Sigmoid colon (tissue), 7 donors: ENCODE results near the gene ABCF2. TPM values are rescaled to one million over a fixed set of nuclear protein-coding genes. Genes with fewer than 3 reads are reported as not detected.

Source experiments
- DNase-seq: peaks from one replicate; pipeline ENCODE4 v3.0.0-alpha.2; 2019
- H3K27ac ChIP-seq, 4 donors: fragments of 200-600 bp; sonication (generic); one replicate each; pipeline ENCODE4 v1.5.1; 2016 to 2019; ENCODE audit warnings: mild to moderate bottlenecking in 1 of 4
- H3K27me3 ChIP-seq, 3 donors: fragments of 200-600 bp; sonication (generic); one replicate each; pipeline ENCODE4 v1.5.1; 2019; ENCODE audit warnings: mild to moderate bottlenecking in 1 of 3
- H3K36me3 ChIP-seq, 4 donors: fragments of 200-600 bp; sonication (generic); one replicate each; pipeline ENCODE4 v1.5.1; 2016 to 2019
- H3K4me1 ChIP-seq, 4 donors: fragments of 200-600 bp; sonication (generic); one replicate each; pipeline ENCODE4 v1.5.1; 2017 to 2019
- H3K4me3 ChIP-seq, 4 donors: fragments of 200-600 bp; sonication (generic); one replicate each; pipeline ENCODE4 v1.5.1; 2017 to 2019; ENCODE audit warnings: mild to moderate bottlenecking in 2 of 4, moderate library complexity in 1 of 4
- H3K9me3 ChIP-seq, 4 donors: fragments of 200-600 bp in 3 of 4; sonication (generic) in 3 of 4; one replicate each; pipeline versions ENCODE4 v1.5.1 to v1.6.1; 2013 to 2019
- CTCF ChIP-seq, 4 experiments: fragments of 450-650 bp in 3 of 4; fragments of 200-600 bp in 1 of 4; IDR thresholded peaks; one replicate each; pipeline ENCODE4 v1.5.1; 2016 to 2019; ENCODE audit warnings: antibody characterized with exemption in 4 of 4, mild to moderate bottlenecking in 3 of 4, moderate library complexity in 2 of 4
- EP300 ChIP-seq, 4 donors: sonication (generic); formaldehyde crosslinking; IDR thresholded peaks; one replicate each; pipeline ENCODE4 v1.6.1; 2017; ENCODE audit warnings: antibody characterized with exemption in 4 of 4
- POLR2A ChIP-seq, 2 donors: fragments of 450-650 bp; IDR thresholded peaks; one replicate each; pipeline ENCODE4 v1.6.1; 2016; ENCODE audit warnings: antibody characterized with exemption in 2 of 2, mild to moderate bottlenecking in 2 of 2, moderate library complexity in 2 of 2
- POLR2AphosphoS5 ChIP-seq, 4 donors: sonication (generic); formaldehyde crosslinking; IDR thresholded peaks; one replicate each; pipeline ENCODE4 v1.6.1; 2017; ENCODE audit warnings: antibody characterized with exemption in 4 of 4
- WGBS, 2 donors: extraction: QIAGEN DNeasy Blood & Tissue Kit; methylation state at CpG; one replicate each; pipeline ENCODE4 v1.1.7; 2013; 5-methylcytosine and 5-hydroxymethylcytosine counted together
- intact Hi-C: fragments of 100-400 bp; cut with DNase I; formaldehyde crosslinking; loops from one replicate; pipeline ENCODE4 v1.15.1; 2023
- polyA plus RNA-seq, 3 donors: library from polyadenylated mRNA; stranded (reverse); fragments of 200-250 nt; gene quantifications; one replicate each; pipeline ENCODE4 v1.2.3, GENCODE V29; 2013
- total RNA-seq, 4 donors: library from RNA; depleted of rRNA; stranded (reverse); fragments of >200 nt; gene quantifications; one replicate each; pipeline ENCODE4 v1.1.0, GENCODE V29; 2016
- donor health status: healthy with polysubstance abuse.
- donor health status: Bipolar disorder and iron deficiency.
- donor health status: healthy.

ABCF2 gene
- total and polyA plus RNA-seq, 7 donors, result 18.3 to 34.6 (median 28.2) TPM

DNA sequence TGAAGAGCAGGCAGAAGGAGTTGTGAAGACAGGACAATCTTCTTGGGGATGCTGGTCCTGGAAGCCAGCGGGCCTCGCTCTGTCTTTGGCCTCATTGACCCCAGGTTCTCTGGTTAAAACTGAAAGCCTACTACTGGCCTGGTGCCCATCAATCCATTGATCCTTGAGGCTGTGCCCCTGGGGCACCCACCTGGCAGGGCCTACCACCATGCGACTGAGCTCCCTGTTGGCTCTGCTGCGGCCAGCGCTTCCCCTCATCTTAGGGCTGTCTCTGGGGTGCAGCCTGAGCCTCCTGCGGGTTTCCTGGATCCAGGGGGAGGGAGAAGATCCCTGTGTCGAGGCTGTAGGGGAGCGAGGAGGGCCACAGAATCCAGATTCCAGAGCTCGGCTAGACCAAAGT lies 6.8 kb upstream of the ABCF2 start:
- Histone ChIP-seq H3K27ac (peak overlapping the region in 3 of 4 donors; percentile 83 to 93 (median 87)), H3K4me3 (no peak overlapping the region)

DNA sequence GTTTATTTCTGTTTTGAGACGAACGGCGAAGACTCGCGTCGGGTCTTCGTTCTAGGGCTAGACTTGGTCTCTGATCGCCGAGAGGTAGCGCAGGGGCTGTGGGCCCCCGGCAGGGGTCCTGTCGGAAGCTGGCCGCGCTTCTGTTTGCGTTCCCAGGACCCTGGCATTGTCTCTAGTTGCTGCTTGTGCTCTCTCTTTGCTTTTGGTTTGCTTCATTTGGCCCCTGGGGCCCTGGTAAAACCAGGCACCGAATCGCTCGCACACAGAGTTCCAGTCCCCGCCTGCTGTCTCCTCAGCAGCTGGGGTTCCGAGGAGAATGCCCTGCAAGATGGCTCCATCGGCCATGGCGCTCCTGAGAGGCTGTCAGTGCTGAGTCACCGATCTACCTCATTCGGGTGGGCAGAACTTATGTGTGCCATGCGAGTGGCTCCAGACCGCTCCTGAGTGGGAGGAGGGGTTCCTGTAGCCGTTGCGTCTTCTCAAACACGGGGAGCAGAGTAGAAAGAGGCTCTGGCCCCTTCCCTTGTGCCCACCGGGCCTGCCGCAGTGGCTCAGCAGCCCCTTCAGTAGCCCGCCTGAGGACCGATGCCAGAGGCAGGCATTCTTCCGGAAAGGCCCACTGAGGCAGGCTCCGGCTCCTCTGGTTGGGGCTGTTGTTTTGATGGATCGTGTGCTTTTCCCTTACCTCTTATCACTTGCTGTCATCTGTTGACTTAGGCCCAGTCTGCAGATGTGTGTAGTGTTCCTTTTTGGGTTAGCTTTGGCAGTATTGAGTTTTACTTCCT lies 6.1 kb upstream of the ABCF2 start:
- no peak for TF ChIP-seq EP300 (IDR thresholded peaks at IDR 0.05)
- TF ChIP-seq POLR2AphosphoS5 (IDR thresholded peaks at IDR 0.05), result peak in 1 of 4 donors; percentile 7
- Histone ChIP-seq H3K4me3 (peak overlapping the region; percentile 92 to 98 (median 96)), H3K36me3 (peaks cover 0 to 34% (median 15%) of the 10 kb centered on the region in 4 donors), H3K27me3 (no peaks in the 10 kb centered on the region), H3K9me3 (no peaks in the 10 kb centered on the region), H3K4me1 (peaks cover 0 to 28% (median 23%) of the 10 kb centered on the region in 4 donors), H3K27ac (peak overlapping the region; percentile 83 to 93 (median 86))
- intact Hi-C loops, result no loop called here
- 7 to 13% methylated on average over 36 of the region's 36 CpGs for WGBS, 2 donors
- peak; percentile 70 for DNase-seq

More for the DNA sequence above, 6.8 kb upstream of the ABCF2 start:
- Histone ChIP-seq H3K9me3 (no peaks in the 10 kb centered on the region), H3K36me3 (peaks cover 0 to 41% (median 21%) of the 10 kb centered on the region in 4 donors), H3K27me3 (no peaks in the 10 kb centered on the region), H3K4me1 (peaks cover 0 to 25% (median 21%) of the 10 kb centered on the region in 4 donors)
- DNase-seq, result peak; percentile 61
- TF ChIP-seq CTCF (IDR thresholded peaks at IDR 0.05) (no peak), EP300 (IDR thresholded peaks at IDR 0.05) (no peak), POLR2AphosphoS5 (IDR thresholded peaks at IDR 0.05) (no peak), POLR2A (IDR thresholded peaks at IDR 0.05) (no peak)
- 85 to 89% methylated on average over 9 of the region's 9 CpGs for WGBS, 2 donors
- intact Hi-C loops, result no loop called here

DNA sequence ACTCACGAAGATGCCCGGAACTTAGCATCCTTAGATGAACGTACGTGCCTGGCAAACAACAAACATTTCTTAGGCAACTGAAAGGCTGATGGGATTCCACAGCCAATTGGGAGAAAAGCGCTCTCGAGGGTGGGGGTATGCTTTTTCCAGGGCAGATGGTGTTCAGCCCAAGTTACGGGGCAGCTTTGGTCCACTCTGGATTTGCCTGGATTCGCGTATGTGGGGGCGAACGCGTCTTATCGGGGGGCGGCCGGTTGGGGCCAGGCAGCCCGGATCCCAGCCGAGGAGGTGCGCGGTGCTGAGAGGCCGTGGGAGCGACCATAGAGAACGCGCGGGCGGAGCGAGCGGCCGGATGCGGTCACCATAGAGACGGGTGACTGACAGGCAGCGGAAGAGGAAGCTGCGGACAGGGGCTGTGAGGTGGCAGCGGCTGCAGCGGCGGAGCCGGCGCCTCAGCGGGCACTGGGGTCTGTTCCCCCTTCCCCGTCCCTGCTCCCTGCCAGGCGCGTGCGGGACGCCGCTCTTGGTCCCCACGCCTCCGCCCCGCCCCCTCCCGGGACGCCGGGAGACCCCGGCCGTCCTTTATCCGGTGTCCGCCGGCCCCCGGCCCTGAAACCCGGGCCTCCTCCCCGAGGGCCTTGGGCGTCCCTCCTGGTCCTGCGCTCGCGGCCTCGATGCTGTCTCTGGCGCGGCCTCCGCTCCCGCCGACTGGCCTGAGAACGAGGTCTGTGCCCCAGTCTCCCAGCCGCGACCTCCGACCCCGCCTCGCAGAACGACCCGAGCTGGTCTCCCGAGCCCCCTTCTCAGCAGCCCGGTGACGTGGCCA lies 5.3 kb upstream of the ABCF2 start, which contains the start of gene CHPF2:
Gene CHPF2, plus strand, starts transcription at position 393 of the 826 bp plus-strand sequence. CDS start 1,529 bp downstream, outside the sequence.
- Histone ChIP-seq H3K9me3 (no peaks in the 10 kb centered on the region), H3K27me3 (no peaks in the 10 kb centered on the region), H3K36me3 (peaks cover 0 to 26% (median 10%) of the 10 kb centered on the region in 4 donors), H3K4me3 (peak within 1 kb of the TSS; percentile 92 to 98 (median 96)), H3K4me1 (peaks cover 0 to 34% (median 28%) of the 10 kb centered on the region in 4 donors), H3K27ac (peak within 1 kb of the TSS; percentile 83 to 93 (median 86))
- 1% methylated on average over 79 of the region's 79 CpGs for WGBS, 2 donors
- TF ChIP-seq EP300 (IDR thresholded peaks at IDR 0.05) (no peak), POLR2AphosphoS5 (IDR thresholded peaks at IDR 0.05) (peak; percentile 75 to 95 (median 88)), POLR2A (IDR thresholded peaks at IDR 0.05) (peak; percentile 74 to 86), CTCF (IDR thresholded peaks at IDR 0.05) (no peak)
- intact Hi-C loops, result no loop called here
- DNase-seq, result peak; percentile 96

GRCh38 chr7:151231080-151231479 lies 4.1 kb upstream of the ABCF2 start:
- no peak for TF ChIP-seq POLR2AphosphoS5 (IDR thresholded peaks at IDR 0.05)
- no peak for TF ChIP-seq EP300 (IDR thresholded peaks at IDR 0.05)
- TF ChIP-seq CTCF (IDR thresholded peaks at IDR 0.05), result no peak
- no peak for TF ChIP-seq POLR2A (IDR thresholded peaks at IDR 0.05)
- WGBS, 2 donors, result 75 to 90% methylated on average over 1 of the region's 1 CpG
- H3K9me3 ChIP-seq, result no peaks in the 10 kb centered on the region
- H3K4me3 ChIP-seq, result no peak overlapping the region
- H3K36me3 ChIP-seq, result peaks cover 0 to 14% (median 6%) of the 10 kb centered on the region in 4 donors
- H3K4me1 ChIP-seq, result peaks cover 0 to 40% (median 32%) of the 10 kb centered on the region in 4 donors
- H3K27ac ChIP-seq, result no peak overlapping the region
- H3K27me3 ChIP-seq, result no peaks in the 10 kb centered on the region
- DNase-seq, result no peak
- intact Hi-C loops, result no loop called here
